Stimulated activated CD8-positive, alpha-beta memory T cell treated with anti-CD3 and anti-CD28 coated beads, Interleukin-12 subunit alpha, Interleukin-12 subunit beta, amount 100 ng/mL, for 1 hour (primary cell): ENCODE data around the gene SFTPD.
"Not testable (repeated sequence)": the region's sequence is repeated elsewhere in the genome, so short reads cannot be mapped to it uniquely, and the experiment has no call there.

Experiments used
- DNase-seq: peaks from one replicate; pipeline ENCODE4 v3.0.0-alpha.2; 2020; ENCODE audit warnings: low read depth

Gene SFTPD

DNA sequence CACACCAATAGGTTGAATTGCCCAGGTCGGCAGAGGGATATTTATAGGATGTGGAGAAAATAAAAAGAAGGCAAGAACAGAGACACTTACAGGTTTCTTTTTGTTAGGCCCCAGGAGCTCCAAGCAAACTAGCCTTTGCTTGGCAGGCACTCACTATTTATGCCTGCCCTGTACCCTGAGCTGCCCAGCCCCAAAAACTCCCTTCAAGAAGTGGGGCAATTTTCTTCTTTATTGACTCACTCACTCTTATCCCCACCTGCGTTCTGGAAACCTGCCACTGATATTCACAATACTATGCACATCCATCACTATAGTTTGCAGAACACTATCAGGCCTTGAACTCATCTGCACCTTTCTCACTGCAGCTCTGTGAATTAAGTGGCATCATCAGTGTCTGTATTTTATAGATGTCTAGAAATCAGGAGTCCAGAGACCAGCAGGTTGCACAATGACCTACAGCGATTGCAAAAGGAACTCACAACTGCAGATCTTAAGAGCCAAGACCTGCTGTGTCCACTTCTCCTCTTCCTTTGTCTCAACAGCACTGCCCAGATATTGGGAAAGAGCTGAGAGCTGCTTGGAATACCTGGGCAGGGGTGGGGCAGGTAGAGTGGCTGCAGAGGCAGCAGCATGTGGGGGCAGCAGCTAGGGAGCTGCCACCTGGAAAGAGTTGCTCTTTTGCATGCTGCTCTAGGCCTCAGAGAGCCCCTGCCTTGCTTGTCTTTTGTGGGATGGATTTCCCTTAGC lies at the start of gene SFTPD:
SFTPD (minus strand) TSS at position 130 of the 747 bp plus-strand sequence. CDS start 2,446 bp downstream, outside the sequence.
- no peak for DNase-seq

DNA sequence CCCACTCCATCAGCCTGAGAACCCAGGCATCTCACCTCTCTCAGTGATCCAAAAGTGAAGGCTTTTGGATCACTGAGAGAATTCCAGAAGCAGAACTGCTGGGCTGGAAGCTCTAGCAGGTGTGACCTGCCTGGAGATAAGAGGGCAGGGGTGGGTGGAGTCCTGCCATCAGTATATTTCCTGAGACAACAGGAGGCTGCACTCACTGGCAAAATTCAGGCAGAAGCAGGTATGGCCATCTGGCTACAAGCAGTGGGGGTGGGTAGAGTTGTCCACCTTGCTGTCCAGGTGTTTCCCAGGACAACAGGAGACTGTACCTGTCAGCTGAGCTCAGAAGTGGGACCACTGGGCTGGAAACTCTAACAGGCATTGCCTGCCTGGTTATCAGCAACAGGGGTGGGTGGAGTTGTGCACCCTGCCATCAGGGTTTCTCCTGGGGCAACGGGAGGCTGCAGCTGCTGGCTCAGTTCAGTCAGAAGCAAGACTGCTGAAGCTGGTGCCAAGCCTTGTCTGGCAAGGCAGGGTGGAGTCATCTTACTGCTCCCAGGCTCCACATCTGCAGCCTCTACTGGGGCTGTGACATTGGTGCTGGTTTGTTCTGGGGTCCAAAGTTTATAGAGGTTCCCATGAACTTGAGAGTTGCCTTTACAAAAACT lies 47.2 kb upstream of the SFTPD start:
- DNase-seq = no peak

DNA sequence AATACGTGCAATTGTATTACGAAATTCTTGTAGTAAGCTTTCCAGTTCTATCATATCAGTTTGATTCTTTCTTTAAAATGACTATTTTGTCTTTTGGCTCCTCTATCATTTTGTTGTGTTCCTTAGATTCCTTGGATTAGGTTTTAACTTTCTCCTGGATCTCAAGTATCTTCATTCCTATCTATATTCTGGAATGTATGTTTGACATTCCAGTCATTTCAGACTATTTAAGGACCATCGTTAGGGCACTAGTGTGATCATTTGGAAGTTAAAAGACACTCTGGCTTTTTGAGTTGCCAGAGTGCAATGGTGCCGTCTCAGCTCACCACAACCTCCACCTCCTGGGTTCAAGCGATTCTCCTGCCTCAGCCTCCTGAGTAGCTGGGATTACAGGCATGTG lies 45.7 kb upstream of the SFTPD start:
- no peak for DNase-seq

DNA sequence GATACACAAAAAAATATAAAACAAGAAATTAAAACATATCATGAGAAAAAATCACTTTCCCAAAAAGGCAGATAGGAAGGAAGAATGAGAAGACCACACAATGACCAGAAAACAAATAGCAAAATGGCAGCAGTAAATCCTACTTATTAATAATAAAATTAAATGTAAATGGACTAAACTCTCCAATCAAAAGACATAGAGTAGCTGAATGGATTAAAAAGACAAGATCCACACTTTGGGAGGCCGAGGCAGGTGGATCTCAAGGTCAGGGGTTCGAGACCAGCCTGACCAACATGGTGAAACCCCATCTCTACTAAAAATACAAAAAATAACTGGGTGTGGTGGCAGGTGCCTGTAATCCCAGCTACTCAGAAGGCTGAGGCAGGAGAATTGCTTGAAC lies 39.3 kb upstream of the SFTPD start:
- DNase-seq = not testable (repeated sequence)

DNA sequence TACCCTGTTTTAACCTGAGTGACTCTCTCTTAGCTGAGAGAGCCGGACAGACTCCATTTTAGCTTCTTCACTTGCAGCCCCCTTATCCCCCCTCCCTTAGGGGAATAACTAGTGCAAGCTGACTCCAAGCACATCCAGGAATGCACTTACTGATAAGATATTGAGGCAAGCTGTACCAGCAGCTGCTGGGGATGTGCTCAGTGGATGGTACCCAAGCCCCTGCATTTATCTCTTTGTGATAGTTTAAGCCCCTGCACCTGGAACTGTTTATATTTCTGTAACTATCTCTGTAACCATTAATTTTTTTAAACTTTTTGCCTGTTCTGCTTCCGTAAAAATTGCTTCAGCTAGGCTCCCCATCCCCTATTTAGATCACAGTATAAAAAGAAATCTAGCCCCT lies 37.8 kb upstream of the SFTPD start:
- not testable (repeated sequence) for DNase-seq

DNA sequence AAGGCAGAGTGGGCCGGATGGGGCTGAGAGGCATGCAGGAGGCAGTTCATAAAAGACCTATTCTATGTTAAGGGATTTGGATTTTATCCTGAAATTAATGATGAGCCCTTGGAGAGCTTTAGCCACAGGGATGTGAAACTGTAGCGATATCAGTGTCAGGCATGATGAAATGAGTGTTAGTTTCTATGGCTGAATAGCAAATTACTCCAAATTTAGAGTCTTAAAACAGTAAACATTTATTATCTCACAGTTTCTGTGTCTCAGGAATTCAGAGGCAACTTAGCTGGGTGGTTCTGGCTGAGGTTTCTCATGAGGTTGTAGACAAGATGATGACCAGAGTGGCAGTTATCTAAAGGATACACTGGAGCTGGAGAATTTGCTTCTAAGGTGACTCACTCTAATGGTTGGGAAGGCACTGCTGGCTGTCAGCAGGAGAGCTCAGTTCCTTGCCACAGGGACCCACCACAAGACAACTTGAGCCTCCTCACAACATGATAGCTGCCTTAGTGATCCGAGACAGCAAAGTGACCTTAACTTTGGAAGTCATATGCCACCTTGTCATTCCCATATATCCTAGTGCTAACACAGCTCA lies 36.7 kb upstream of the SFTPD start:
- no peak for DNase-seq

DNA sequence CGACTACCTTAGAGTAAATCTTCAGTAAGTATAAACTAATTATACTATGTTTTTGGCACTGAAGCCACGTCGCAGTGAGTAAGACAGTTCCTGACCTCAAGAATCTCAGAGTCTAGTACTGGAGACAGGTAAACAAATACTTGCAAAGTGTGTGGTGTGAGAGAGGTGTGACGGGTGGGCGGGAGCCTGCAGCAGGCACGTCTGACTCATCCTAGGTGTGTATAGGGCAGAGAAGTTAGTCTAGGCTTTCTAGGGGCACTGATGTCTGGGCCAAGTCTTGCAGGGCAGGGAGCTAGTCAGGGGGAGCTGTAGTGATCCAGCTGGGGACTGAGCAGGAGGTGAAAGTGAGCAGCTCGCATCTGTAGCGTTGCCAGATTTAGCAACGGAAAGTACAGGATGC lies 35.9 kb upstream of the SFTPD start:
- DNase-seq = no peak

DNA sequence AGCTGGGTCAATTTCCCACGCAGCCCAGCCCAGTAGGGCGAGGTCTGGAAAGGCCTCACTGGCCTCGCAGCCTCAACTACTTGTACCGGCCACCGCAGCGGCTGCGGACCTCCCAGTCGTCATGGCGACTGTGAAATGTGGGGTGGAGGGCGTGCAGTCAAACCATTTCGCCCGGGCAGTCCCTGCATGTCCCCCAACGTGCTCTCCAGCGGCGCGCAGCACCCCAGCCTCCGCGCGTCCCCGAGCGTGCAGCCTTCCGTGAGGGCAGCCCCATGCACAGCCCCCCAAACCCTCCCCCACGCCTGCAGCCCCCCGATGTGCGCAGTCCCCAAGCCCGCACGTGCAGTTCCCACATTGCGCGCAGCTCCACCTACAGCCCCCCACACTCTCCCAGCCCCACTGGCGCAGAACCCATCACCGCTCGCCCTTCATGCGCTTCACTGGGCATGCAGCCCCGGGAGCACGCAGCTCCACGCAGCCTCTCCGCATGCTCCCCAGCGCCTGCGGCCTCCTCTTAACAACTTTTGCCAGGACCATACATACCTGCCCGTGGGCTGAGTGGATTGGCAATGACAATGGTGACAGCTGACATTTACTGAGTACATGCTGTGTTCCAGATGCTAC lies 34.5 kb upstream of the SFTPD start:
- DNase-seq = no peak

DNA sequence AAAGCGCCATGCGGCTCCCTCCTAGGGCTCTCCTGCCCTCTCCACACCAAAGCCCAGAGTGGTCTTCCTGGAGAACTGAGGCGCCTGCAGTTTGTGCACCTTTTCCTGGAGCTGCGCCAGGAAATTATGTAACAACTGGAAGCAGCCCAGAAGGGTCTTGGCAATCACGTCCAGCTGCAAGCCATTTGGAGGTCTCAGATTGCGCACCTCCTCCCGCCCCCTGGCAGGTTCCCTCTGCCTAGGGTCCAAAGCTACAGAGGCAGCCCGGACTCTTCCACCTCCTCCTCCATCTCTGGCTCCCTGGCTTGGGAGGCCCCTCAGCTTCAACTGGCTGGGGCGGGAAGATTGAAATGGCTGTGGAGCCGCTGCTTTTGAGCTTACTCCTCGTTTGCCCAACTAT lies 34.0 kb upstream of the SFTPD start:
- no peak for DNase-seq

DNA sequence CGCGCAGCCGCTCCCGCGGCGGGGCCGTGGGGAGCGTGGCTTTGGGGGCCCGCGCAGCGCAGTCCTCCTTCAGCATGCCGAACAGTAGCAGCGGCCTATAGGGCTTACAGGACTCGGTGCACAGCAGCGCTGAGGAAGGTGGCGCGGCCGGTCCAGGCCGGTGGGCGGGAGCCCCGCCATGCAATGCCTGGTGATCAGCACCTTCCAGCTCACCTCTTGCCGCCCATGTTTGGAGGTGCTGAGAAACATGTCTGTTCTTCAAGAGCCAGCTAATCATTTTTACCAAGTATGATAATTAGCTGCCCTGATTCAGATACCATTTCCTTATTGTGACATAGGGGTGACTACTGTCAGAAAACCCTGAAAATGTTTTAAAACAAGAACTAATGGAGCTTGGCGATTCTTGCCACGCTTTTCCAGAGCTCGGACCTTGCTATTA lies 33.5 kb upstream of the SFTPD start:
- DNase-seq = no peak

DNA sequence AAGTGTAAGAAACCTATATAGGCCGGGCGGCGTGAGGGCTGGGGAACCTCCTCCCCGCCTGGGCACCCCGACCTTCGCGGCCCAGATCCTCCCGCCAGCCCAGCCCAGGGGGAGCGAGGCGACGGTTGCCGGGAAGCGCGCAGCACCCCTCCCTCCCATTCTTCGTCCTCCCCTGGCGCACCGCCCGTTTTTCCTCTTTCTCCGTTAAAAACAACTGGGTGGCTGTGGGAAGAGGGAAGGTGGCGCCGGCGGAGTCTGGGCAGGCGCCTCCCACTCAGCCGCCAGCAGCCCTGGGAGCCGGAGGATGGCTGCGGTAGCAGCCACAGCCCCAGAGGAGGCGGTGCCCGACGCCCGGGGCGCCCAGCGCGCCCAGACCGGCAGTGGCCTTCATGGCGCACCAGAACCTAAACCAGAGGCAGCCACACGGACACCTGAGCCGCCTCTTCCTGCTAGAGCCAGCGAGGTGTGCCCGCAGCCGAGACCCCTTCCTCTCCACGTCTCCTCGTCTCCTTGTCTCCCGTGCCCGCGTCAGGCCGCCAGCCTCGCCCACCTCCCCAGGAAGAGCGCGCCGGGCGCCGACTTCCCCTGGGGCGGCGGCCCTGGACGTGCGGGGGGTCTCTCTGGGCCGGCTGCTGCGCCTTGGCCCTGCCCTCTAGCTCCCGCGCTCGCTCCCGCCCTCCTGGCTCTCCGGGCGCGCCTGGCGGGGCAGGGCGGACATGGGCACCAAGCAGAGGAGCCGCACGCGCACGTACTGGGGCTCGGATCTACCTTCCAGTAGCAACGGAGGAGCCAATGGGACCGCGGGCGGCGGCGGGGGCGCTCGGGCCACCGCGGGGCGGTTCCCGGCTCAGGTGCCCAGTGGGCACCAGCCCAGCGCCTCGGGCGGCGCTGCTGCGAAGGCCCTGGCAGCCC lies 32.8 kb upstream of the SFTPD start:
- DNase-seq = no peak

DNA sequence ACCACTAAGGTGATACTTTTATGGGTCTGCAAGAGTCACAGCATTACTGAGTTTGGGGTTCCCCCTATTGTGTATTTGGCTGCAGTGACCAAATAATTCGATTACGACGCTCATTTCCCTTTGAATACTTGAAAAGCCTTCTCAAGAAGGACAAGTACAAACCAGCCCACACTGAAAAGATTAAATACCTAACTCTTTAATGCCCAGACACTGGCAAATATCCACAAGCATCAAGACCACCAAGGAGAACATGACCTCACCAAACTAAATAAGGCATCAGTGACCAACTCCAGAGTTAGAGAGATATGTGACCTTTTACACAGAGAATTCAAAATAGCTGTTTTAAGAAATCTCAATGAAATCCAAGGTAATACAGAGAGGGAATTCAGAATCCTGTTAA lies 31.8 kb upstream of the SFTPD start:
- DNase-seq = no peak

DNA sequence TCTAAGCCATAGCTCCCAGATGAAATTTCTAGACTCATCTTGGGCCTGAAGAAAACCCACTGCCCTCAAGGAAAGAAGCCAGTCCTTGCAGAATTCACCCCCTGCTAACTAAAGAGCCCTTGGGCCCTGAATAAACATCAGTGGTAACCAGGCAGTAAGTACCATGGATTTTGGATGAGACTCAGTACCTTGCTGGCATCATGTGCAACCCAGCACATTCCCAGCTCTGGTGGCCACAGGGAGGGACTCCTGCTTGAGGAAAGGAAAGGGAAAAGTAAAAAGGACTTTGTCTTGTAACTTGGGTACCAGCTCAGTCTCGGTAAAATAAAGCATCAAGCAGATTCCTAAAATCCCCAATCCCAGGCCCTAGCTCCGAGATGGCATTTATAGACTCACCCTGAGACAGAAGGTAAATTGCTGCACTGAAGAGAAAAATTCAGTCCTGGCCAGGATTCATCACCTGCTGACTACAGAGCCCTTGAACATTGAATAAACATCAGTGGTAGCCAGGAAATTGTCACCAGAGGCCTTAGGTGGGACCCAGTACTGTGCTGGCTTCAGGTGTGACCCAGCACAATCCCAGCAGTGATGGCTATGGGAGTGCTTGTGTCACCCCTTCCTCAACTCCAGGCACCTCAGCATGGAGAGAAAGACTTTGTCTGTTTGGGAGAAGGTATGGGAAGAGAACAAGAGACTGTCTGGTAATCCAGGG lies 31.2 kb upstream of the SFTPD start:
- DNase-seq = no peak

DNA sequence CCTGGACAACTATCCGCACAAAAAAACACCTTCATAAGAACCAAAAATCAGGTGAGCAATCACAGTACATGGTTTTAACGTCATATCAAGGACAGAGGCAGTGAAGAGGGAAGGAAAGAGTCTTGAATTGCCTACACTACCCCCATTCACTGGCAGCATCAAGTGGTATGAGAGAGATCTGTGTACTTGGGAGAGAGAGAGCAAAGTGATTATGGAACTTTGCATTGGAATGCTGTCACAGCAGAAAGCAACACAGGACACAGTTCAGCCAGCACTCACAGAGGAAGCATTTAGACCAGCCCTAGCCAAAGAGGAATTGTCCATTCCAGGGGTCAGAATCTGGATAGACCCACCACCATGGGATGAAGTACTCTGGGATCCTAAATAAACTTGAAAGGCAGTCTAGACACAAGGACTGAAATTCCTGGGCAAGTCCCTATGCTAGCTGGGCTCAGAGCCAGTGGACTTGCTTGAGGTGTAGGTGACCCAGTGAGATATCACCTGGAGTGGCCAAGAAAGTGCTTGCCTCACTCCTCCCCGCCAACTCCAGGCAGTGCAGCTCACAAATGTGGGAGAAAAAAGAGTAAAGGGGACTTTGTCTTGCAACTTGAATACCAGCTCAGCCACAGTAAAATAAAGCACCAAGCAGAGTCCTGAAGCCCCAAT lies 30.5 kb upstream of the SFTPD start:
- DNase-seq = no peak

DNA sequence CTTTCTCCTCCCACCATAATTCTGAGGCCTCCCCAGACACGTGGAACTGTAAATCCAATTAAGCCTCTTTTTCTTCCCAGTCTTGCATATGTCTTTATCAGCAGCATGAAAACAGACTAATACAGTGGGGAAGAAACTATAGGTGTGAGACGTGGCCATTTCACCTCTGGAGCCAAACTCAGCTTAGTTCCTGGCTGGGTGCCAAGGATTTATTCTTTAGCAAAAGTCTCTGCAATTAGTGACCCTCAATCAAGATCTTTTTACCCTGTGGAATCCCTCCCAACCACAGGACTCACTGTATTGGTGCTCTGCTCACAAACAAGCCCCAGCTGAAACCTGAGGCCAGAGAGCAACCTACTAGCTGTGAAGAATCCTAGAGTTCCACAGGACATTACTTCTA lies 28.1 kb upstream of the SFTPD start:
- DNase-seq = no peak

DNA sequence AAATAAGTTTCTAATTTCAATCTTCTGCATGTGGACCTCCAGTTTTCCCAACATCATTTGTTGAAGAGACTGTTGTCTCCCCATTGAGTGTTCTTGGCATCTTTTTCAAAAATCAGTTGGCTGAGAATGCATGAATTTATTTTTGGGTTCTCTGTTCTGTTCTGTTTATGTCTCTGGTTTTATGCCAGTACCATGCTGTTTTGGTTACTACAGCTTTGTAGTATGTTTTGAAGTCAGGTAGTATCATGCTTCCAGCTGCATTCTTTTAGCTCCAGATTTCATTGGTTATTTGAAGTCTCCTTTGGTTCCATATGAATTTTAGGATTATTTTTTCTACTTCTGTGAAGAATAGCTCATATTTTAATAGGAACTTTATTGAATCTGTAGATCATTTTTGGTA lies 21.2 kb upstream of the SFTPD start:
- DNase-seq = no peak

DNA sequence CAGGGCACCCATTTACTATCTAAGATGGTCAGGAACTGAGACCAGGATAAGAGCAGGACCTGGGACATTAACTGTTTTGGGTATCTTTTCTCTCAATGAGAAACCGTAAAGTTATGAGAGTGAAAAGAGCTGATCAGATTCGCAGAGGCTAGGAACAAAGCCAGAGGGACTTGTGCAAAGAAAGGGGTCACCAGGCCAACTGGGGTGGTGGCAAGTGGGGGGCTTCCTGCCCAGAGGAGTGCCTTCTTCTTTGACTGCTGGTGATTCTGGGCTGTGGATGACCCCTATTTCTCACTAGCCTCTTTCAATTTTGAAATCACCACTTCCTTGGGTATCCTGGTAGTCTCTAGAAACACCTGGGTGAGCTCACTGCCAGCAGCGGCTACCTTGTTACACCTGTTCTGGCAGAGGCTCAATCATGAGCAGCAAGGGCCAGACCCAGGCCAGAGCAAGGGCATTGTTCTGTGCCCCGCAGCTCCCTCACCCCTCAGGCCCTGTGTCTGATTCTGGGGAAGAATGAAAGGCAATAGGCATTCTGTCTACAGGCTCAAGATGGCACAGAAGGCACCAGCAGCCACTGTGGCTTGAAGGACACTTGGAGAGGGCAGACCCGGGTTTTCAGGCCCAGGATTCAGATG lies 999 bp downstream of the SFTPD start:
- no peak for DNase-seq

DNA sequence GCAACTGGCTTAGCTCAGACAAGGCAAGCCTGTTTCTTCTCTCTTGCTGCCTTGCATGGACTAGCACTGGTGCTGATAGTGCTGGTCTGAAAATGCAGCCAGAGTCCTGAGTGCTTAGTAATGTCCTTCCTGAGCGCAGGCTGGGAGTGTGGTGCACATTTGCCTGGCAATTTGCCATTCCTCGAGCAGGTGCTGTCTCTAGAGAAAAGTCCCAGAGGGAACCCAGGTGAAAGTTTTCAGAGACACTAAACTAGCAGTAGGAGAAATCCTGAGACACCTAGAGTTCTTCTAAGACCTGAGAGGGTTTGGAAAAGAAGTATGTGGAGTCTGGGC lies 1.9 kb downstream of the SFTPD start:
- DNase-seq = no peak

DNA sequence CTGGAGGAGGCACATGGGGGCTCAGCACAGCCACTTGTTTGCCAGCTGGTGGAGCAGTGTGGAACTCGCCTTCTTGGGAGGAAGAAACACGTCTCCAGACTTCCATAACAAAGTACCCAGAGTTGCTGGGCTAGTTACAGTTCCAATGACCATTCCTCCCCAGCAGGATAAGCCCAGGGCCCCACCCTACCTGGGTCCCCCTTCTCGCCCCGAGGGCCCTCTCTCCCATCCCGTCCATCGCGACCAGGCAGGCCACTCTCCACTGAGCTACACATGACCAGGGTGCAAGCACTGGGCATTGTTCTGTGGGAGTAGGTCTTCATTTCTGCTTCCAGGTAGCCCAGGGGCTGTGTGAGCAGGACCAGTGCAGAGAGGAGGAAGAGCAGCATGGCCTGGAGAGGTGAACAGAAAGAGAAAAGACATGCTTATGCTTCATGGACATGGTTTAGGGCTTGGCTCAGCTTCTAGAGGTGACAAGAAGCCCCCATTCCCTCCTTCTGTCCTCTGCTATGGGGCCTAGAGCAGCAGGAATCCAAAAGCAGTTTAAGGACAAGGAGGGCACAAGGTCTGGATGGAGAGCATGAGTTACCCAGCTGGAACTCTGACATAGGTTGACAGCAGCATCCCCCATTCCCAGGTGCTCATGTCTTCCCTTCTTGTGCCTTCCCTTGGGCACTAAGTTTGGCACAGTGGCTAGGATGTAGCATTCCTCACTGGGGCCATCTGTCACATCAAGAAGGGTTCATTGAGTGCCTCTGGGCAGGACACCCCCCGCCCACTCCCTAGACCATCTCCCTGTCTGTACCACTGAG lies 2.4 kb downstream of the SFTPD start:
- no peak for DNase-seq
